A673 (cell line): ENCODE measurements around the gene SLCO2A1. TPM values are rescaled to one million over a fixed set of nuclear protein-coding genes. Genes with fewer than 3 reads are reported as not detected.

Experiments
- BruUV-seq: library from RNA; stranded (reverse); fragments of 400-500 nt; replicated peaks from 2 replicates; lab custom pipeline; 2021; lab: Mats Ljungman, UMichigan
- CTCF ChIA-PET: fragments of 300-600 bp; sonication (Branson Sonifier 250); formaldehyde crosslinking; loops from one replicate; lab custom pipeline; 2022; ENCODE audit warnings: antibody characterized with exemption; lab: Charles Lee
- POLR2A ChIA-PET: fragments of 300-600 bp; sonication (Branson Sonifier 250); formaldehyde crosslinking; loops from one replicate; lab custom pipeline; 2022; ENCODE audit warnings: antibody characterized with exemption; ENCODE audit not compliant: low non-redundant PET; lab: Charles Lee
- DNase-seq: peaks from one replicate; pipeline ENCODE4 v3.0.0-alpha.2; 2015; ENCODE audit warnings: low spot score
- H3K27ac ChIP-seq: fragments of 200-600 bp; sonication (generic); 2 replicates; pipeline ENCODE4 v1.5.1; 2016; ENCODE audit warnings: mixed run types, low read depth, mild to moderate bottlenecking, mixed read lengths, antibody characterized with exemption, low read length; ENCODE audit not compliant: poor library complexity, severe bottlenecking
- H3K27me3 ChIP-seq: fragments of 200-600 bp; sonication (generic); replicated peaks from 2 replicates; pipeline ENCODE4 v1.6.1; 2017; ENCODE audit warnings: mixed run types, low read depth, mild to moderate bottlenecking, mixed read lengths, antibody characterized with exemption, low read length; ENCODE audit not compliant: insufficient read depth, poor library complexity
- H3K36me3 ChIP-seq: fragments of 200-600 bp; sonication (generic); 2 replicates; pipeline ENCODE4 v1.6.1; 2016; ENCODE audit warnings: mixed run types, mild to moderate bottlenecking, mixed read lengths, antibody characterized with exemption, low read length; ENCODE audit not compliant: insufficient read depth, poor library complexity, severe bottlenecking
- H3K4me1 ChIP-seq: fragments of 200-600 bp; sonication (generic); 2 replicates; pipeline ENCODE4 v1.6.1; 2017; ENCODE audit warnings: mixed run types, mild to moderate bottlenecking, mixed read lengths, antibody characterized with exemption, low read length; ENCODE audit not compliant: insufficient read depth, poor library complexity, severe bottlenecking
- H3K4me3 ChIP-seq: fragments of 200-600 bp; sonication (generic); 2 replicates; pipeline ENCODE4 v1.5.1; 2016; ENCODE audit warnings: low read depth, mixed run types, mild to moderate bottlenecking, mixed read lengths, low read length; ENCODE audit not compliant: poor library complexity, severe bottlenecking
- H3K9me3 ChIP-seq: fragments of 200-600 bp; sonication (generic); 2 replicates; pipeline ENCODE4 v1.6.1; 2016; ENCODE audit warnings: mixed run types, low read depth, mild to moderate bottlenecking, mixed read lengths, antibody characterized with exemption, low read length; ENCODE audit not compliant: poor library complexity, severe bottlenecking
- CTCF ChIP-seq: fragments of 300-800, 200-600 bp; sonication (generic); conservative IDR thresholded peaks from 2 replicates; pipeline ENCODE4 v1.5.1; 2017; ENCODE audit warnings: low read depth, mild to moderate bottlenecking, antibody characterized with exemption, low read length, moderate library complexity, mixed read lengths
- EZH2 ChIP-seq: fragments of 200-600 bp; sonication (generic); IDR thresholded peaks from 2 replicates; pipeline ENCODE4 v1.6.1; 2017; ENCODE audit warnings: borderline replicate concordance, low read depth, mild to moderate bottlenecking, mixed read lengths, antibody characterized with exemption, low read length; ENCODE audit not compliant: poor library complexity, severe bottlenecking
- intact Hi-C: fragments of 100-400 bp; cut with micrococcal nuclease; formaldehyde crosslinking; loops from one replicate; pipeline ENCODE4 v1.10.0; 2022; ENCODE audit not compliant: unreplicated experiment
- total RNA-seq: library from RNA; stranded (reverse); gene quantifications from 2 replicates; pipeline ENCODE4 v1.2.3, GENCODE V29; 2021

The SLCO2A1 gene
- total RNA-seq, 1 experiment from 2014 or later: not detected

GRCh38 chr3:133955892-133956291 is 73.8 kb downstream of the SLCO2A1 start:
- ChIA-PET CTCF (interaction anchor here (1.1 kb wide), 1 partner anchor 8 kb away, joined by 4 read pairs; no protein-coding TSS in a partner anchor), POLR2A (no interaction called here)
- intact Hi-C loops: no loop called here
- Histone ChIP-seq H3K36me3 (no peaks in the 10 kb centered on the region), H3K27me3 (no peaks in the 10 kb centered on the region), H3K4me3 (no peak overlapping the region), H3K4me1 (no peaks in the 10 kb centered on the region), H3K27ac (no peak overlapping the region), H3K9me3 (no peaks in the 10 kb centered on the region)
- DNase-seq: peak; percentile 52
- TF ChIP-seq EZH2: no peak
- no peak for TF ChIP-seq CTCF
- BruUV-seq: no TSS peak

GRCh38 chr3:133954717-133955360 is 74.9 kb downstream of the SLCO2A1 start:
- Histone ChIP-seq H3K27ac (no peak overlapping the region), H3K4me1 (no peaks in the 10 kb centered on the region), H3K27me3 (no peaks in the 10 kb centered on the region), H3K4me3 (no peak overlapping the region), H3K36me3 (no peaks in the 10 kb centered on the region), H3K9me3 (no peaks in the 10 kb centered on the region)
- CTCF ChIA-PET: interaction anchor here (1.1 kb wide), 1 partner anchor 10 kb away, joined by 4 read pairs; no protein-coding TSS in a partner anchor
- intact Hi-C loops: no loop called here
- BruUV-seq: no TSS peak
- POLR2A ChIA-PET: no interaction called here
- DNase-seq: no peak
- TF ChIP-seq CTCF (no peak), EZH2 (no peak)

DNA sequence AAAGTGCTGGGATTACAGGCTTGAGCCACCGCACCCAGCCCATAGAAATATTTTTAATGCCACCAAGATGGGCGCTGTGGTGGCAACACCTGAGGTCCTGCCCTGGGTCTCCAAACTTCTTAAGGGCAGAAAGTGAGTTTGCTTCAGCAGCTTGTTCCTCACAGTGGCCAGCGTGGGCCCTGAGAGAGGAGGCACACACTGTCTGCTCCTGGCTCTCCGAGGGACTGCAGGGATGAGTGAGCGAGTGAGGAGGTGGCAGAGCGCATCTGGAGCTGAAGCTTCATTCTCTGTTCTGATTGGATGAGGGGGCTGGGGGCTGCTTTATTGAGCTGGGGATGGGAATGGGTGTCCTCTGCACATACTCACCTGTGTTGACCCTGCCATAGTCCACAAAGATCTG is 76.4 kb downstream of the SLCO2A1 start:
- intact Hi-C loops: no loop called here

More for the DNA sequence above, 76.4 kb downstream of the SLCO2A1 start:
- Histone ChIP-seq H3K4me1 (no peaks in the 10 kb centered on the region), H3K27me3 (no peaks in the 10 kb centered on the region), H3K9me3 (no peaks in the 10 kb centered on the region), H3K36me3 (no peaks in the 10 kb centered on the region), H3K27ac (no peak overlapping the region), H3K4me3 (no peak overlapping the region)
- no TSS peak for BruUV-seq
- DNase-seq: no peak
- TF ChIP-seq CTCF: no peak
- TF ChIP-seq EZH2: no peak
- POLR2A ChIA-PET: no interaction called here
- CTCF ChIA-PET: no interaction called here
